AG09319 (cell line): ENCODE data around the gene COMMD9.

Experiments
- DNase-seq: peaks from one replicate; pipeline ENCODE4 v3.0.0-alpha.2; 2010; ENCODE audit warnings: low read depth; ENCODE audit errors: extremely low read depth
- TF ChIP-seq, protein P1 (sequence below): IDR thresholded peaks from 2 replicates; pipeline ENCODE4 v1.5.1; 2011; ENCODE audit warnings: low read depth, mild to moderate bottlenecking, inconsistent platforms, low read length, moderate library complexity

Gene COMMD9

DNA sequence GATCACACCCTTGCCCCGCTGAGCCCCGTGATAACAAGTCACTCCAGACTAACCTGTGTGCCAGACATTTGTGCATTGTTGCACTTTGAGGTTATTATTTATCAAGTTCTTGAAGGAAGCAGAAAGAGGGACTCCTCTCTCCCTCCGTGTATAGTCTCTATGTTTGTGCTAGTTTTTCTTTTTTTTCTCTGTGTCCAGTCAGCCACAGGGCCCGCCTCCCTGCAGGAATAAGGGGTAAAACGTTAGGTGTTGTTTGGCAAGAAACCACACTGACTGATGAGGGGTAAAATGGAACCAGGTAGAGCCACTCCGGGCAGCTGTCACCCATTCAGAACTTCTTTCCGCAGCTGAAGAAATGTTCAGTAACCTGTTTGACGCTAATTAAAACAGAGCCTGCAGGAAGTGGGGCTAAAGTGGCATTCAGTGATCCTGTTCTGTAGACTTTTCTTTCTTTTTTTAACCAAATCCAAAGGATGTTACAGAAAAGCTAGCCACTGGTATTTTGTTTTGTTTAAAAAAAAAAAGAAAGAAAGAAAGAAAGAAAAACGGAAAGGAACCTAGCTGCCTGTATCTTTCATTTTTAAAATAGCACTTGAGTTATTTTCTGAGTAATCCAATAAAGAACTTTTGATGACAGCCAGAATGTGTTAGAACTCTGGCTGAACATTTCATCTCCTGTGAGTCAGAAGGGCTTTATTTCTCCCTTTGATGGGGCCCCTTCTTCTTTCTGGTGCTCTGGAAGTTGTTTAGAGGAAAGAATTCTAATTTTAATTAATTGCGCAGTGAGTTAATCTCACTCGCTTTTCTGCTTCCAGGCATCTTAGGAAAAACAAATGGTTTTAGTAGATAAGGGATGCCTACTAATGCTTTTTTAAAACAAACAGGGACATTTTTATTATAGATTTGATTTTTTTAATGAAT, 58.2 kb downstream of the COMMD9 start:
- no peak for DNase-seq
- TF ChIP-seq, protein P1, sequence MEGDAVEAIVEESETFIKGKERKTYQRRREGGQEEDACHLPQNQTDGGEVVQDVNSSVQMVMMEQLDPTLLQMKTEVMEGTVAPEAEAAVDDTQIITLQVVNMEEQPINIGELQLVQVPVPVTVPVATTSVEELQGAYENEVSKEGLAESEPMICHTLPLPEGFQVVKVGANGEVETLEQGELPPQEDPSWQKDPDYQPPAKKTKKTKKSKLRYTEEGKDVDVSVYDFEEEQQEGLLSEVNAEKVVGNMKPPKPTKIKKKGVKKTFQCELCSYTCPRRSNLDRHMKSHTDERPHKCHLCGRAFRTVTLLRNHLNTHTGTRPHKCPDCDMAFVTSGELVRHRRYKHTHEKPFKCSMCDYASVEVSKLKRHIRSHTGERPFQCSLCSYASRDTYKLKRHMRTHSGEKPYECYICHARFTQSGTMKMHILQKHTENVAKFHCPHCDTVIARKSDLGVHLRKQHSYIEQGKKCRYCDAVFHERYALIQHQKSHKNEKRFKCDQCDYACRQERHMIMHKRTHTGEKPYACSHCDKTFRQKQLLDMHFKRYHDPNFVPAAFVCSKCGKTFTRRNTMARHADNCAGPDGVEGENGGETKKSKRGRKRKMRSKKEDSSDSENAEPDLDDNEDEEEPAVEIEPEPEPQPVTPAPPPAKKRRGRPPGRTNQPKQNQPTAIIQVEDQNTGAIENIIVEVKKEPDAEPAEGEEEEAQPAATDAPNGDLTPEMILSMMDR, result no peak

DNA sequence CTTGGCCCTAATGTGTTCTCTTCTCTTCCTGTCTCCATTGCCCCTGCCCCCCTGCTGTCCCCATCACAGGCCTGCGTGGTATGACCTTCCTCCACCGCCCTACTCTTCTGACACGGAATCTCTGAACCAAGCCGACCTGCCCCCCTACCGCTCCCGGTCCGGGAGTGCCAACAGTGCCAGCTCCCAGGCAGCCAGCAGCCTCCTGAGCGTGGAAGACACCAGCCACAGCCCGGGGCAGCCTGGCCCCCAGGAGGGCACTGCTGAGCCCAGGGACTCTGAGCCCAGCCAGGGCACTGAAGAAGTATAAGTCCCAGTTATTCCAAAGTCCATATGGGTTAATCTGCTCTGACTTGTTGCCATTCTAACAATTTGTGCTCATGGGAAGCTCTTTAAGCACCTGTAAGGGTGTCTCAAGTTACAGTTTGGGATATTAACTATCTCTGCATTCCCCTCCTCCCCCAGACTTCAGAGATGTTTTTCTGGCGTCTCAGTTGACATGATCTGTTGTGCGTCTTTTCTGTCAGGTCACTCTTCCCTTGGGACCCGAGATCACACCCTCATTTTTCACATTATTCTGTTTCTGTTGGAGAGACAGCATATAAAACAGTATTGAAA, 60.0 kb downstream of the COMMD9 start:
- TF ChIP-seq, protein P1, result no peak
- no peak for DNase-seq

DNA sequence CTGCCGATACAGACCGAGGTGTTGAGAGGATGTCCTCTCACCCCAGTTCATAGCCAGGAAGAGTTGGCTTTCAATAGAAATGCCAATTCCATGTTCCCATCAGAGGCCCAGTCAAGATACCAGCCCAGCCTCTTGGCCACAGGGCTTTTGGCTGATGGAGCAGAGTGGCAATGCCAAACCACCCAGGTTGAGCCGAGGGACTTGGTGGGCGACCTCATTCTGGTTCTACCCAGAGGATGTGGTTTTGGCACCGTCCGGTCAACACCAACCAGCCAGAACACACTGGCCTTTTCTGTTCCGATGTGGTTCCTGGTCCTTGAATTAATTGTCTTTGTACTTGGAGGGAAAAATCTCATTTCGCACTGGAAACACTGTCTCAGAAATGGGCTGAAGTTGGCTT, 60.5 kb downstream of the COMMD9 start:
- TF ChIP-seq, protein P1, result no peak
- DNase-seq, result no peak

DNA sequence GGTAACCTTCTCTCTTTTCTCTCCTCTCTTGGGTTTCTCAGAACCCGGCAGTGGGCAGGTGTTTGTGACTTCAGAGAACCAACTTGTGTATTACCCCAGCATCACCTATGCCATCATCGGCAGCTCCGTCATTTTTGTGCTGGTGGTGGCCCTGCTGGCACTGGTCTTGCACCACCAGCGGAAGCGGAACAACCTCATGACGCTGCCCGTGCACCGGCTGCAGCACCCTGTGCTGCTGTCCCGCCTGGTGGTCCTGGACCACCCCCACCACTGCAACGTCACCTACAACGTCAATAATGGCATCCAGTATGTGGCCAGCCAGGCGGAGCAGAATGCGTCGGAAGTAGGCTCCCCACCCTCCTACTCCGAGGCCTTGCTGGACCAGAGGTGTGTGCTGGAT, 62.2 kb downstream of the COMMD9 start:
- TF ChIP-seq, protein P1, result no peak
- no peak for DNase-seq

DNA sequence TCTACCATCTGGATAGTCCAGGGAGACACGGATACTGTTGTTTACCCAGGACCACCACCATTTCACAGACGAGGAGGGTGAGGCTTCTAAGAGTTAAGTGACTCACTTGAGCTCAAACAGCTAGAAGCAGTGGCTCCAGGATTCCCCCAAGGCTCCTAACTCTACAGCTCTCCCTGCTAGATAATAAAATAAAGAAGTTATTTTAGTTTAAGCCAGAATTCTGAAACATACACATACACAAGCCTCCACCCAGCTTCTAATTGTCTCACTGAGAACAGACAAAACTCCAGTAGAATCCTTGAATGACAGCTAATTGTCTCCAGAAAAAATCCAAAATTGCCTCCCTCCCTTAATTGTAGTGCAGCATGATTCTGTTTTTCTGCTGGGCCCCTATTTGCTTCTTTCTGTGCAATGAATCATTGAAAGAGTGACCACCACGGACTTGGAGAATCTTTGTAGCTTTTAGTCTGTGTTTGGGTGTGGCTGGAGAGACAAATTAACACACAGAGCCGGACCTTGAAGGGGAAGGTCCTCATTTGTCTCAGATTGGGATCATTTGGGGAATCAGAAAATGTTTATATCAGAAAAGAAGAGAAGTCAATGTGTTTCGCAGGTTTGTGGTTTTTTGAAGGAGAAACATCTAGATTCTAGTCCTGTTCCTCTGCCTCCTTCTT, 64.9 kb downstream of the COMMD9 start:
- no peak for DNase-seq
- TF ChIP-seq, protein P1, result no peak

DNA sequence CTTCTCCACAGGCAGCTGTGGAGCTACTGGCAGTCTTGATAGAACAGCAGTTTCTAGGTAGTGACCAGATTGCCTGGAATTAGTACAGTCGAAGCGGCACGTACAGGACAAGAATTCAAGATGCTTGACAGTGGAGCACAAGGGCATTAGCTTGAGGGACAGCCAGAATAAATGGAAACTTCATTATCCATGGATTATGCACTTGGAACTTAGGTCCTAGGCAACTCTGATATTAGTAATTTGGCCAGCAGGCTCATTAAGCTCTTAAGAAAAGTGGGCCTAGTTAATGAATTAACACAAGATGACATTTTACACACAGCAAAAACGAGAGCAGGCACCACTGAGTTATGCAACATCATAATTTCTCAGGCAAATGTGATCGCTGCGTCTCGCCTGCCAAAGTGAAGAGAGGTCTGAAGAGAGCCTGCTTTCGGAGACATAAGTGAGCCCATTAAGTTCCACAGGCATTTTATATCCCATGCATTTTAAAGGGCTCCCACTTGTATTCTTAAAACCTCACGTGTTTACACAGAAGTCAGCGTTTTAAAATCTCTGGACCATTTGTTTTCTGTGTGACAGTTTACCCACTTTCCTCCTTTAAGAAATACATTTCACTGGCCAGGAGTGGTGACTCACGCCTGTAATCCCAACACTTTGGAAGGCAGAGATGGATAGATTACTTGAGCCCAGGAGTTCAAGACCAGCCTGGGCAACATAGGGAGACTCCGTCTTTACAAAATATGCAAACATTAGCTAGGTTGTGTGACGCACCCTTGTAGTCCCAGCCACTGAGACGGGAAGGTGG, 66.2 kb downstream of the COMMD9 start:
- TF ChIP-seq, protein P1, result no peak
- no peak for DNase-seq
